Amniotic epithelial cell (primary cell): ENCODE measurements around the gene ARHGAP26.
"Not testable (repeated sequence)": the region's sequence is repeated elsewhere in the genome, so short reads cannot be mapped to it uniquely, and the experiment has no call there.

ENCODE experiments used
- DNase-seq: peaks from one replicate; pipeline ENCODE4 v3.0.0-alpha.2; 2010; ENCODE audit warnings: low read depth

ARHGAP26 gene

GRCh38 chr5:142962174-142962533, 192.0 kb downstream of the ARHGAP26 start:
- DNase-seq: no peak

- not testable (repeated sequence) for DNase-seq
Measured at GRCh38 chr5:142965258-142966120, 195.3 kb downstream of the ARHGAP26 start.

- DNase-seq: no peak
Measured at GRCh38 chr5:142966121-142966420, 195.9 kb downstream of the ARHGAP26 start.

GRCh38 chr5:142969186-142969585, 199.0 kb downstream of the ARHGAP26 start:
- DNase-seq: no peak

GRCh38 chr5:142969624-142970439, 199.7 kb downstream of the ARHGAP26 start:
- DNase-seq: no peak

DNA sequence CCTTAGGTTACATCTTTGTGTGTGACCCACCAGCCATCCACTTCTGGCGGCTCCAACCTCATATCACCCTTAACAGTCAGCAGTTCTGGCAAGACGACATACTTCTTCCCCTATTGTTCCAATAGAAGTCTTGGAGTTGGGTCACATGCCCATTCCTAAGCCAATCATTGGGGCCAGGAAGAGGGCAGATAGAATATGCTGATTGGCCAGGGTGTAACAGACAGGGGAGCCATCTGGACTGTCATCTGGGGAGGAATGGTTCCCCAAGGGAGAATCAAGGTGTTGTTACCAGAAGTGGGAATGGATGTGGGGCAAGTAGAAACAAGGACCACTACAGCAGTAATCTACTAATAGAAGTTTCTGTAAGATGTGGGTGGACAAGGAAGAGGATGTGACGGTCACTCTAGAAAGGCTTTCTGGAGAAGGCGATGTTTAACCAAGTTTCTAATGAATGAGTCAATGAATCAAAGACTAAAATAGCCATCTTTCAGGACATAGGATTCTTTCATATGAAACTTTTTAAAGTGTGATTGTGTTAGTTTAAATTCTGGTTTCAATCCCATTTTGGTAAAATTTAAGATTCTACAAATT, 200.4 kb downstream of the ARHGAP26 start:
- no peak for DNase-seq

- no peak for DNase-seq
Measured at GRCh38 chr5:142971303-142972013, 201.3 kb downstream of the ARHGAP26 start.

DNA sequence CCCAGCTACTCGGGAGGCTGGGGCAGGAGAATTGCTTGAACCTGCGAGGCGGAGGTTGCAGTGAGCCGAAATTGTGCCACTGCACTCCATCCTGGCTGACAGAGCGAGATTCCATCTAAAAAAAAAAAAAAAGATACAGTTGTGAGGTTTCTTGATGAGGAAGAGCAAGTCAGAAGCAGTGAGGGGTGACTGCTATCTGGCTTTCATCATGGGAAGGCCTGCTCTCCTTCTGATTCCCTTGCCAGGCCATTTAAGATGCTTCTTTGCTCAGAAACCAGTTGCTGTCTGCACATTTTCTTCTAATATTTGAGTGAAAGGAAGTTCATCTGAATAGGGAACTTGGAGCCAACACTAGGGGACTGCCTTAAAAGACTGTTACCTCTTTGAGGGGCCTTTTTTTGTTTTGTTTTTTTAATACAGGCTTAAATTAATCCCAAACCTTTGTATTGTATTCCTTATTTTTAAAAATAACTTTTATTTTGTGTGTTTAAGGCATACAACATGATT, 201.9 kb downstream of the ARHGAP26 start:
- no peak for DNase-seq

DNA sequence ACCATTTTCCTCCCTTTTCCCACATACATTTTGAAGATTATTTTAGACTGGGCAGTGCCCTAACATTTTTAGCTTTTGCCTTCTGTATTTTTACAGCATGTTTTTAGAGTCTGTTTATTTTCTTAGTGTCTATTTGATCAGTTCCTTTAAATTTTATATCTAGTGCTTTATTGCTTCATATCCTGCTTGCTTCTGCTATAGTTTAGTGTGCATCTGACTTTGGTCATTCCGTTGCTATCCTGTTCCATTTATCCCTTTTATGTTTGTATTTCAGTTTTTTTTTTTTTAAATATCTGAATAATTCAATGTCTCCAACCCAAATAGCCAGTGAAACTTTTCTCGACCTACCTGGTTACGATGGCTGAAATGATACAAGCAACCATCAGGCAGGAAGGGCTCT, 203.8 kb downstream of the ARHGAP26 start:
- DNase-seq: no peak

GRCh38 chr5:142974409-142974808, 204.2 kb downstream of the ARHGAP26 start:
- DNase-seq: peak; percentile 71

- DNase-seq: no peak
Measured at GRCh38 chr5:142976861-142977260, 206.7 kb downstream of the ARHGAP26 start.

DNA sequence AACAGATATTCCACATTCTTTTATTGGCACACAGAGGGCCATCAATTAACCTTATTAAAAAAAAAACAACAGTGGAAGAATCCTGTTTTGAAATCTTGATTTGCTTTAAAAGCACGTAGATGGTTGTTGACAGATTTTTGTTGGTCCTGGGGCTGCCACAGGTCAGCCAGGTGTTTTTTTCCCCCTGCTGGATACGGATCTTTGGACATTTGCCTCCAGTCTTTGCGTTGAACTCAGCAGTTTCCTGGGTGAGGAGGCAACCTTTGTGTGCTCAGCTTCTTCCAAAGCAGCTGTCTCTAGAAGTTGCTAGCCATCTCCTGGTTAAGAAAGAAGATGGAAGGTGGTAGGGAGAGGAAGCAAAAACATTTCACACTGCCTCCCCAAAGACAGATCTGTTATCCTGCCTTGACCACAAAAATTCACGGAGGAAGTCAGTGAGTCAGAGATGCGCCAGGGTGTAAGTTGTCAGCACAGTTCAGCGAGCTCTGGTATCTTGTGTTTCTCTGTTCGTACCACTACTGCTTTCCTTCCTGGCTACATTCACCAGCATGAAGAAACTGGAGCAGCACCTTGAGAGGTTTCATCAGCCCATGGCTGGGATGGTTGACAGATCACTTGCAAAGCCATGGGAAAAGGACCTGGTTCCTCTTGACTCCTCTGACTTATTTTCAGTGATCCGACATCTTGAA, 207.3 kb downstream of the ARHGAP26 start:
- DNase-seq: peak; percentile 98

GRCh38 chr5:142978252-142978651, 208.1 kb downstream of the ARHGAP26 start:
- DNase-seq: no peak

DNA sequence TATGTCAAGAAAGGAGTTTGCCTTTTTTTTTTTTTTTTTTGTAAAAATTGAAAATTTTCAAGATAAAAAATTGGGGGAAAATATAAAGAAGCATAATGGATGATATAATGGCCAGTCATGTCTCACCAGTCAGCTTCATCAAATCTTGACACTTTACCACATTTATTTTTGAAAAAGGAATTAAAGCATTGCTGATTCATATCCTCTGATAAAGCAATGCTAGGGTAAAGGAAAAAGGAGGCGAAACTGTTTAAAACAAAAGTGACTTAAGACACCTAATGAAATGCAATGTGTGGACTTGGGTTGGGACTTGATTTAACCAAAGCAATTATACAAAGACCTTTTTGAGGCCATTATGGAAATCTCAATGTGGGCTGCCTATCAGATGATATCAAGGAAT, 208.5 kb downstream of the ARHGAP26 start:
- DNase-seq: no peak

- no peak for DNase-seq
Measured at GRCh38 chr5:142979636-142980035, 209.5 kb downstream of the ARHGAP26 start.

GRCh38 chr5:142981475-142981874, 211.3 kb downstream of the ARHGAP26 start:
- no peak for DNase-seq

GRCh38 chr5:142981886-142982820, 212.0 kb downstream of the ARHGAP26 start:
- peak; percentile 88 for DNase-seq

DNA sequence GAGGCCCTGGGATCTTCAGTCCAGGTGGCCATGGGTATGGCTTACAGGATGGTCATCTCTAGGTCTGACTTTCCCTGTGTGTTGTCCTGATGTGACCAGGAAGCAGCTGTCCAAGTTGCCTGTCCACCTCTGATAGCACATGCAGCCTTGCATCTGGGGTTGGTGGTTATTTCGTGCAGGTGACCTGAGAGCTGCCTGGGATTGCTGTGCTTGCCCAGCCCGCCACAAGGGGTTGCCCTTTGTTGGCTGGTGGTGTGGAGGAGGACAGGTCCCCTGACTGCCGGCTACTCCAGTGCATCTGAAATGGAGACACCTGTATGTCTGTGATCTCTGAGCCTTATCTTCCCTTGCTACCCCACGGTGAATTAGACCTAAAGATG, 212.6 kb downstream of the ARHGAP26 start:
- no peak for DNase-seq

DNA sequence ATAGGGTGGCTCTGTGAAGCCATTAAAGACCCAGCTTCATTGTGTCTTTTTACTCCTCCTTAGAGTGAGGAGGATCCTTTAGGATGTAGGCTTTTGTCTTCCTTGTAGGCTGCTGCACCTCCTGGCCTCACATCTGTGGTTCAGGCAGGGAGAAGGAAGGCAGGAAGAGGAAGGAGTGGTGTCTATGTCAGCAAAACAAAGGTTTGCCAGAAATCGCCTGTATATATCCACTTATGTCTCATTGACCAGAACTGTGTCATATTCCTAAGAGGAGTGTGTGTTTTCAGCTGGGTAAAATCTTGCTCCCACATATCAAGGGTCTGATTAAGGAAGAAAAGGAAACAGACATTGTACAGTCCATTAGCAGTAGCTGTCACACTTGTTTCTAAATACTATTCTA, 213.8 kb downstream of the ARHGAP26 start:
- no peak for DNase-seq

GRCh38 chr5:142984525-142984924, 214.3 kb downstream of the ARHGAP26 start:
- peak; percentile 71 for DNase-seq
